Keratinocyte (primary cell): ENCODE measurements around the gene MACF1. TPM values are rescaled to one million over a fixed set of nuclear protein-coding genes. Genes with fewer than 3 reads are reported as not detected.

Experiments
- DNase-seq: peaks from one replicate; pipeline ENCODE4 v3.0.0-alpha.2; 2011; ENCODE audit warnings: low read depth, missing footprints, low spot score
- FAIRE-seq: peaks from 2 replicates; lab custom pipeline; 2011; peaks lifted over from hg19 to GRCh38; lab: Jason Lieb, UNC
- H2AFZ ChIP-seq: 2 replicates; pipeline ENCODE4 v1.6.0; 2012; ENCODE audit warnings: low read length, control low read depth, inconsistent platforms; ENCODE audit not compliant: control insufficient read depth
- H3K27ac ChIP-seq: 2 replicates; pipeline ENCODE4 v1.5.1; 2011; ENCODE audit warnings: low read length; ENCODE audit not compliant: control insufficient read depth, insufficient read depth
- H3K27me3 ChIP-seq: 3 replicates; pipeline ENCODE4 v1.6.0; 2011; ENCODE audit warnings: low read length; ENCODE audit not compliant: control insufficient read depth, insufficient read depth; ENCODE audit errors: extremely low read depth
- H3K36me3 ChIP-seq, 2 experiments: 2 replicates in 1 of 2; 3 replicates in 1 of 2; pipeline ENCODE4 v1.5.1; 2011; ENCODE audit warnings: low read length in 2 of 2, mild to moderate bottlenecking in 1 of 2; ENCODE audit not compliant: control insufficient read depth in 2 of 2, insufficient read depth in 2 of 2; ENCODE audit errors: extremely low read depth in 1 of 2
- H3K4me1 ChIP-seq: 3 replicates; pipeline ENCODE4 v1.5.1; 2011; ENCODE audit warnings: low read length; ENCODE audit not compliant: control insufficient read depth, insufficient read depth; ENCODE audit errors: extremely low read depth
- H3K4me2 ChIP-seq: 3 replicates; pipeline ENCODE4 v1.6.0; 2011; ENCODE audit warnings: low read depth, low read length; ENCODE audit not compliant: control insufficient read depth, insufficient read depth; ENCODE audit errors: extremely low read depth
- H3K4me3 ChIP-seq, 3 experiments: fragments of 200-600 bp in 1 of 3; sonication (generic) in 1 of 3; 2 replicates in 2 of 3; 3 replicates in 1 of 3; pipeline ENCODE4 v1.5.1; 2011 to 2016; ENCODE audit warnings: low read length in 3 of 3, mild to moderate bottlenecking in 3 of 3, control low read depth in 2 of 3, inconsistent platforms in 1 of 3, low read depth in 1 of 3, mixed read lengths in 1 of 3, mixed run types in 1 of 3, moderate library complexity in 1 of 3; ENCODE audit not compliant: control insufficient read depth in 2 of 3, insufficient read depth in 2 of 3; ENCODE audit errors: extremely low read depth in 1 of 3
- H3K79me2 ChIP-seq: 2 replicates; pipeline ENCODE4 v1.6.0; 2012; ENCODE audit warnings: low read length; ENCODE audit not compliant: control insufficient read depth, insufficient read depth
- H3K9ac ChIP-seq: 3 replicates; pipeline ENCODE4 v1.6.0; 2011; ENCODE audit warnings: low read length; ENCODE audit not compliant: control insufficient read depth, insufficient read depth; ENCODE audit errors: extremely low read depth
- H3K9me1 ChIP-seq: 3 replicates; pipeline ENCODE4 v1.6.0; 2011; ENCODE audit warnings: low read length; ENCODE audit not compliant: control insufficient read depth, insufficient read depth; ENCODE audit errors: extremely low read depth
- H3K9me3 ChIP-seq: 2 replicates; pipeline ENCODE4 v1.5.1; 2012; ENCODE audit warnings: low read depth, low read length; ENCODE audit not compliant: control insufficient read depth
- H4K20me1 ChIP-seq: 3 replicates; pipeline ENCODE4 v1.6.0; 2011; ENCODE audit warnings: low read length; ENCODE audit not compliant: control insufficient read depth, insufficient read depth; ENCODE audit errors: extremely low read depth
- CTCF ChIP-seq, 3 experiments: IDR thresholded peaks in 1 of 3; conservative IDR thresholded peaks in 1 of 3; optimal IDR thresholded peaks in 1 of 3; 2 replicates in 2 of 3; 3 replicates in 1 of 3; pipeline versions ENCODE3 to v1.5.1; 2011; ENCODE audit warnings: low read length in 3 of 3, mild to moderate bottlenecking in 3 of 3, moderate library complexity in 2 of 3, control low read depth in 1 of 3, inconsistent platforms in 1 of 3; ENCODE audit not compliant: insufficient read depth in 2 of 3; ENCODE audit errors: extremely low read depth in 1 of 3
- EZH2 ChIP-seq: IDR thresholded peaks from one replicate; pipeline ENCODE4 v1.6.1; 2012; ENCODE audit warnings: inconsistent platforms, mild to moderate bottlenecking, low read length, moderate library complexity
- dilution Hi-C: fragments of 300-500 bp; cut with MboI; formaldehyde crosslinking; loops from one replicate; pipeline ENCODE4 v1.7.0; 2020; ENCODE audit warnings: low sequenced_read_pairs; ENCODE audit not compliant: extremely low pct_ligation_motif_present
- polyA plus RNA-seq, 5 experiments: library from polyadenylated mRNA; depleted of rRNA in 3 of 5; stranded (reverse) in 3 of 5; stranded (forward) in 1 of 5; unstranded in 1 of 5; fragments of >200 nt; gene quantifications; 1 replicate in 1 of 5; 2 replicates in 3 of 5; 3 replicates in 1 of 5; pipeline versions ENCODE4 v1.2.1 to v1.2.3, GENCODE V29; 2011 to 2012; ENCODE audit warnings: missing spikeins in 2 of 5, low read depth in 1 of 5, low replicate concordance in 1 of 5

The MACF1 gene
- polyA plus RNA-seq, 1 donor (not counting 4 experiments of a cell fraction or from before 2014, with no cell fraction given): 111 TPM

- Histone ChIP-seq H3K9me1 (no peaks in the 10 kb centered on the region), H3K27me3 (no peaks in the 10 kb centered on the region), H3K9me3 (no peaks in the 10 kb centered on the region), H3K9ac (no peak overlapping the region), H3K4me1 (no peaks in the 10 kb centered on the region), H3K79me2 (no peaks in the 10 kb centered on the region), H3K4me2 (no peak overlapping the region), H3K36me3 (peaks cover 16 to 23% of the 10 kb centered on the region in 2 experiments), H3K27ac (no peak overlapping the region), H3K4me3 (no peak overlapping the region), H2AFZ (no peak overlapping the region), H4K20me1 (no peaks in the 10 kb centered on the region)
- dilution Hi-C loops: no loop called here
- DNase-seq (no peak), FAIRE-seq (no peak)
- TF ChIP-seq EZH2 (no peak), CTCF (optimal IDR thresholded peaks at IDR 0.05 in 1 of 3, IDR thresholded peaks at IDR 0.05 in 1 of 3, conservative IDR thresholded peaks at IDR 0.05 in 1 of 3; ENCODE audit: extremely low read depth in 1 of 3, insufficient read depth in 2 of 3, low read length in 3 of 3) (no peak)
Measured at GRCh38 chr1:39528082-39528481, 323.6 kb downstream of the MACF1 start.

GRCh38 chr1:39529901-39530535 lies 325.5 kb downstream of the MACF1 start:
- DNase-seq (no peak), FAIRE-seq (no peak)
- dilution Hi-C loops: no loop called here
- H4K20me1 ChIP-seq: no peaks in the 10 kb centered on the region
- H3K4me3 ChIP-seq: no peak overlapping the region
- no peak overlapping the region for H2AFZ ChIP-seq
- no peaks in the 10 kb centered on the region for H3K4me1 ChIP-seq
- TF ChIP-seq EZH2: no peak
- no peak for TF ChIP-seq CTCF (optimal IDR thresholded peaks at IDR 0.05 in 1 of 3, IDR thresholded peaks at IDR 0.05 in 1 of 3, conservative IDR thresholded peaks at IDR 0.05 in 1 of 3; ENCODE audit: extremely low read depth in 1 of 3, insufficient read depth in 2 of 3, low read length in 3 of 3)
- no peak overlapping the region for H3K9ac ChIP-seq
- no peaks in the 10 kb centered on the region for H3K79me2 ChIP-seq
- H3K27me3 ChIP-seq: no peaks in the 10 kb centered on the region
- no peak overlapping the region for H3K27ac ChIP-seq
- H3K9me3 ChIP-seq: no peaks in the 10 kb centered on the region
- no peak overlapping the region for H3K4me2 ChIP-seq
- no peaks in the 10 kb centered on the region for H3K9me1 ChIP-seq
- peaks cover 16 to 23% of the 10 kb centered on the region in 2 experiments for H3K36me3 ChIP-seq
